Liver (tissue), 9 donors: ENCODE data around the gene PLEKHF1. TPM values are rescaled to one million over a fixed set of nuclear protein-coding genes. Genes with fewer than 3 reads are reported as not detected.

Source experiments
- DNase-seq: peaks from one replicate; pipeline ENCODE4 v3.0.0-alpha.2; 2017; ENCODE audit warnings: low spot score
- H3K27ac ChIP-seq, 2 donors: one replicate each; pipeline ENCODE4 v1.7.0; 2013; ENCODE audit warnings: inconsistent platforms in 2 of 2, low read length in 2 of 2, control low read depth in 1 of 2, low read depth in 1 of 2, mild to moderate bottlenecking in 1 of 2
- H3K27me3 ChIP-seq, 4 donors: one replicate each; pipeline versions ENCODE4 v1.6.1 to v1.7.0; 2013; ENCODE audit warnings: low read length in 3 of 4, inconsistent platforms in 1 of 4, mild to moderate bottlenecking in 1 of 4, moderate library complexity in 1 of 4; ENCODE audit not compliant: control insufficient read depth in 4 of 4, insufficient read depth in 4 of 4
- H3K36me3 ChIP-seq, 4 donors: one replicate each; pipeline versions ENCODE4 v1.6.1 to v1.7.0; 2013; ENCODE audit warnings: low read length in 3 of 4, mild to moderate bottlenecking in 3 of 4, low read depth in 1 of 4, moderate library complexity in 1 of 4; ENCODE audit not compliant: control insufficient read depth in 4 of 4, insufficient read depth in 3 of 4
- H3K4me1 ChIP-seq, 4 donors: one replicate each; pipeline versions ENCODE4 v1.6.1 to v1.7.0; 2013; ENCODE audit warnings: low read length in 3 of 4, mild to moderate bottlenecking in 3 of 4, moderate library complexity in 1 of 4; ENCODE audit not compliant: control insufficient read depth in 4 of 4, insufficient read depth in 4 of 4
- H3K4me3 ChIP-seq, 3 donors: one replicate each; pipeline versions ENCODE4 v1.6.1 to v1.7.0; 2013; ENCODE audit warnings: low read length in 3 of 3, control low read depth in 1 of 3, low read depth in 1 of 3, mild to moderate bottlenecking in 1 of 3
- H3K9ac ChIP-seq, 2 donors: one replicate each; pipeline ENCODE4 v1.7.0; 2013; ENCODE audit warnings: low read length in 2 of 2, mild to moderate bottlenecking in 2 of 2, moderate library complexity in 2 of 2, control low read depth in 1 of 2, low read depth in 1 of 2
- H3K9me3 ChIP-seq, 4 donors: one replicate each; pipeline versions ENCODE4 v1.6.1 to v1.7.0; 2013; ENCODE audit warnings: low read length in 3 of 4; ENCODE audit not compliant: control insufficient read depth in 4 of 4
- EGR1 ChIP-seq, 2 donors: IDR thresholded peaks; 2 replicates each; pipeline ENCODE4 v1.6.1; 2016 to 2018; ENCODE audit warnings: antibody characterized with exemption in 2 of 2, low read depth in 2 of 2
- FOXA1 ChIP-seq: IDR thresholded peaks from 2 replicates; pipeline ENCODE4 v1.6.1; 2016; ENCODE audit warnings: antibody characterized with exemption
- FOXA2 ChIP-seq: IDR thresholded peaks from 2 replicates; pipeline ENCODE4 v1.6.1; 2016; ENCODE audit warnings: antibody characterized with exemption
- GABPA ChIP-seq, 2 donors: IDR thresholded peaks in 1 of 2; conservative IDR thresholded peaks in 1 of 2; 2 replicates each; pipeline ENCODE4 v1.6.1; 2016; ENCODE audit warnings: antibody characterized with exemption in 2 of 2, mild to moderate bottlenecking in 1 of 2, moderate library complexity in 1 of 2
- HNF4A ChIP-seq, 2 donors: conservative IDR thresholded peaks; 2 replicates each; pipeline ENCODE4 v1.6.1; 2016; ENCODE audit warnings: antibody characterized with exemption in 2 of 2, mild to moderate bottlenecking in 2 of 2
- HNF4G ChIP-seq: IDR thresholded peaks from 2 replicates; pipeline ENCODE4 v1.6.1; 2016; ENCODE audit warnings: antibody characterized with exemption
- JUND ChIP-seq, 2 donors: IDR thresholded peaks; 2 replicates each; pipeline ENCODE4 v1.6.1; 2016; ENCODE audit warnings: antibody characterized with exemption in 2 of 2
- NR2F2 ChIP-seq: IDR thresholded peaks from 2 replicates; pipeline ENCODE4 v1.6.1; 2016; ENCODE audit warnings: antibody characterized with exemption
- RAD21 ChIP-seq, 2 donors: IDR thresholded peaks; 2 replicates each; pipeline ENCODE4 v1.6.1; 2016; ENCODE audit warnings: antibody characterized with exemption in 2 of 2, mild to moderate bottlenecking in 2 of 2
- RXRA ChIP-seq, 2 donors: IDR thresholded peaks; 2 replicates each; pipeline ENCODE4 v1.6.1; 2017 to 2018; ENCODE audit warnings: antibody characterized with exemption in 2 of 2, mild to moderate bottlenecking in 1 of 2
- SP1 ChIP-seq: IDR thresholded peaks from 2 replicates; pipeline ENCODE4 v1.6.1; 2018; ENCODE audit warnings: antibody characterized with exemption, mild to moderate bottlenecking
- YY1 ChIP-seq: IDR thresholded peaks from 2 replicates; pipeline ENCODE4 v1.6.1; 2016; ENCODE audit warnings: antibody characterized with exemption, mild to moderate bottlenecking
- WGBS: extraction: QIAGEN DNeasy Blood & Tissue Kit; methylation state at CpG from one replicate; pipeline ENCODE4 v1.1.7; 2013; 5-methylcytosine and 5-hydroxymethylcytosine counted together
- polyA plus RNA-seq, 2 donors: library from polyadenylated mRNA; stranded (reverse) in 1 of 2; unstranded in 1 of 2; fragments of 200-250 nt in 1 of 2; fragments of >200 nt in 1 of 2; fragmentation: Nextera tagmentation in 1 of 2; extraction: Ambion mirVana in 1 of 2; gene quantifications; one replicate each; pipeline versions ENCODE4 v1.2.1 to v1.2.3, GENCODE V29; 2013 to 2015
- total RNA-seq, 2 donors: library from RNA; depleted of rRNA; stranded (reverse); fragments of >200 nt; gene quantifications; one replicate each; pipeline ENCODE4 v1.2.3, GENCODE V29; 2014
- TF ChIP-seq, protein P1 (sequence below): IDR thresholded peaks from 2 replicates; pipeline ENCODE4 v1.6.1; 2016; ENCODE audit warnings: antibody characterized with exemption
- TF ChIP-seq, protein P2 (sequence below): IDR thresholded peaks from 2 replicates; pipeline ENCODE4 v1.6.1; 2016; ENCODE audit warnings: antibody characterized with exemption
- TF ChIP-seq, protein P3 (sequence below): fragments of 150-350 bp; IDR thresholded peaks from 2 replicates; pipeline ENCODE4 v1.5.1; 2017; ENCODE audit warnings: improper control_type of control experiment, low read depth, low read length; ENCODE audit not compliant: missing input control
- TF ChIP-seq, protein P4 (sequence below): IDR thresholded peaks from 2 replicates; pipeline ENCODE4 v1.6.1; 2016; ENCODE audit warnings: antibody characterized with exemption
- TF ChIP-seq, protein P5 (sequence below): IDR thresholded peaks from 2 replicates; pipeline ENCODE4 v1.6.1; 2016; ENCODE audit warnings: antibody characterized with exemption, mild to moderate bottlenecking
- donor health status: healthy.
- donor health status: healthy.
- donor health status: healthy.
- donor health status: healthy.
- donor health status: healthy.

Gene PLEKHF1
- total and polyA plus RNA-seq, 4 donors = 2.9 to 15.1 (median 8.9) TPM

DNA sequence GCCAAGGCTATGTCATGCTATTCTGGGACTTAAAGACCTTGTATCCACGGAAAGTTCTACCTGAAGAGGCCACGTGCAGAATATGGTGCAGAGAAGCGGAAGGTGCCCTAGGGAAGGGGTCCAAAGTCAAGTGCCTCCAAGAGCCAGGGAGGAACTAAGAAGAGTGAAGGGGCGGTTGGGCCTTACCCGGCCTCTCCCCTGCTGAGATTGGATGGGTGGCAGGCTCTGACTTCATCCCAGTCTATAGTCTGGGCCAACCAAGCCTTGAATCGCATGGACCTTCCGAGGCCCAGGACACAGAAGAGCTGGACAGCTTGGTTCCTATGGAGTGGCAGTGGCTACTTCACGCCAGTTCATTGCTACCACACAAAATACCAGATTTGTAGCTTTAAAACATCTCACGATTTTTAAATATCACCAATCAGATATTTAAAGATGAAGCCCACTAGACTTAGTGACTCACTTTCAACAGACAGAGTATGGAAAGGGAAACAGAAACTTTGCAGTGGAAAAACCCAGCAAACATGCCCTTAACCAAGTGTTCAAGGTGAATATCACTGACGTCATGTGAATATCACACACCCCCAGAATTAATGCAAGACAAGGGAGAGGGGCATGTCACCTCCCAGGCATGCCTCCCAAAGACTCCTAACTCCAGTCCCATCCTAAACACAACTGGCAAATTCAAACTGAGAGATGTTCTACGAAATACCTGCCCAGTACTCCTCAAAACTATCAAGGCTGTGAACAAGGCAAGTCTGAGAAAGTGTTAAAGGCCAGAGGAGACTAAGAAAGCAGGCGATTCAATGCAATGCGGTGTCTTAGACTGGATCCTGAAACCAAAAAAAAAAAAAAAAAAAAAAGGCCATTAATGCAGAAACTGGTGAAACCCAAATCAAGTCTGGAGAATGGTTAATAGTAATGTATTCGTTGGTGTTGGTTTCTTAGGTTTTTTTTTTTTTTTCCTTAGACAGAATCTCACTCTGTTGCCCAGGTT, 39.6 kb downstream of the PLEKHF1 start:
- peak overlapping the region; percentile 84 to 89 for H3K27ac ChIP-seq
- H3K4me3 ChIP-seq = no peak overlapping the region
- no peaks in the 10 kb centered on the region for H3K27me3 ChIP-seq
- WGBS = 82% methylated on average over 14 of the region's 14 CpGs
- TF ChIP-seq FOXA1 = no peak
- TF ChIP-seq RAD21 (IDR thresholded peaks at IDR 0.05) = no peak
- TF ChIP-seq NR2F2 = no peak
- TF ChIP-seq JUND (IDR thresholded peaks at IDR 0.05) = peak; percentile 26 to 68
- peak in 1 of 2 donors; percentile 6 for TF ChIP-seq HNF4A (conservative IDR thresholded peaks at IDR 0.05)
- peak; percentile 27 for TF ChIP-seq SP1
- no peak for TF ChIP-seq YY1
- no peak for TF ChIP-seq EGR1 (IDR thresholded peaks at IDR 0.05; ENCODE audit: low read depth in 2 of 2)
- TF ChIP-seq, protein P1, sequence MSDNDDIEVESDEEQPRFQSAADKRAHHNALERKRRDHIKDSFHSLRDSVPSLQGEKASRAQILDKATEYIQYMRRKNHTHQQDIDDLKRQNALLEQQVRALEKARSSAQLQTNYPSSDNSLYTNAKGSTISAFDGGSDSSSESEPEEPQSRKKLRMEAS = no peak
- no peak for TF ChIP-seq HNF4G
- no peak for TF ChIP-seq RXRA (IDR thresholded peaks at IDR 0.05)
- TF ChIP-seq, protein P2, sequence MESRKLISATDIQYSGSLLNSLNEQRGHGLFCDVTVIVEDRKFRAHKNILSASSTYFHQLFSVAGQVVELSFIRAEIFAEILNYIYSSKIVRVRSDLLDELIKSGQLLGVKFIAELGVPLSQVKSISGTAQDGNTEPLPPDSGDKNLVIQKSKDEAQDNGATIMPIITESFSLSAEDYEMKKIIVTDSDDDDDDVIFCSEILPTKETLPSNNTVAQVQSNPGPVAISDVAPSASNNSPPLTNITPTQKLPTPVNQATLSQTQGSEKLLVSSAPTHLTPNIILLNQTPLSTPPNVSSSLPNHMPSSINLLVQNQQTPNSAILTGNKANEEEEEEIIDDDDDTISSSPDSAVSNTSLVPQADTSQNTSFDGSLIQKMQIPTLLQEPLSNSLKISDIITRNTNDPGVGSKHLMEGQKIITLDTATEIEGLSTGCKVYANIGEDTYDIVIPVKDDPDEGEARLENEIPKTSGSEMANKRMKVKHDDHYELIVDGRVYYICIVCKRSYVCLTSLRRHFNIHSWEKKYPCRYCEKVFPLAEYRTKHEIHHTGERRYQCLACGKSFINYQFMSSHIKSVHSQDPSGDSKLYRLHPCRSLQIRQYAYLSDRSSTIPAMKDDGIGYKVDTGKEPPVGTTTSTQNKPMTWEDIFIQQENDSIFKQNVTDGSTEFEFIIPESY = no peak
- TF ChIP-seq, protein P3, sequence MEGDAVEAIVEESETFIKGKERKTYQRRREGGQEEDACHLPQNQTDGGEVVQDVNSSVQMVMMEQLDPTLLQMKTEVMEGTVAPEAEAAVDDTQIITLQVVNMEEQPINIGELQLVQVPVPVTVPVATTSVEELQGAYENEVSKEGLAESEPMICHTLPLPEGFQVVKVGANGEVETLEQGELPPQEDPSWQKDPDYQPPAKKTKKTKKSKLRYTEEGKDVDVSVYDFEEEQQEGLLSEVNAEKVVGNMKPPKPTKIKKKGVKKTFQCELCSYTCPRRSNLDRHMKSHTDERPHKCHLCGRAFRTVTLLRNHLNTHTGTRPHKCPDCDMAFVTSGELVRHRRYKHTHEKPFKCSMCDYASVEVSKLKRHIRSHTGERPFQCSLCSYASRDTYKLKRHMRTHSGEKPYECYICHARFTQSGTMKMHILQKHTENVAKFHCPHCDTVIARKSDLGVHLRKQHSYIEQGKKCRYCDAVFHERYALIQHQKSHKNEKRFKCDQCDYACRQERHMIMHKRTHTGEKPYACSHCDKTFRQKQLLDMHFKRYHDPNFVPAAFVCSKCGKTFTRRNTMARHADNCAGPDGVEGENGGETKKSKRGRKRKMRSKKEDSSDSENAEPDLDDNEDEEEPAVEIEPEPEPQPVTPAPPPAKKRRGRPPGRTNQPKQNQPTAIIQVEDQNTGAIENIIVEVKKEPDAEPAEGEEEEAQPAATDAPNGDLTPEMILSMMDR = no peak
- peaks cover 6 to 38% (median 22%) of the 10 kb centered on the region in 4 donors for H3K4me1 ChIP-seq
- DNase-seq = no peak
- peak overlapping the region in 1 of 2 donors; percentile 50 for H3K9ac ChIP-seq
- H3K9me3 ChIP-seq = no peaks in the 10 kb centered on the region
- peaks cover 3 to 23% (median 9%) of the 10 kb centered on the region in 4 donors for H3K36me3 ChIP-seq

DNA sequence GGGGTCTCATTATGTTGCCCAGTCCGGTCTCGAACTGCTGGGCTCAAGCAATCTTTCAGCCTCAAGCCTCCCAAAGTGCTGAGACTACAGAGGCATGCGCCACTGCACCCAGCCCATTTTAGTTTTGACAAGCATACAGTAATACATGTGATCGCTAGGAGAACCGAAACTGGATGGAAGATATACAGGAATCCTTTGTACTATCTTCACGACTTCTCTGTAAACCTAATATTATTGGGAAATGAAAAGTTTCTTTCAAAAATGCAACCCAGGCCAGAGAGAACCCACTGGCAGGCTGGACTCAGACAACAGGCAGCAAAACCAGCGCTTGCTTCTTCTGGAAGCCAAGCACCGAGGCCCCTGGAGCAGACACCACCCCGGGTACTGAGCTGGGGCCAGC, 40.4 kb downstream of the PLEKHF1 start:
- Histone ChIP-seq H3K9me3 (no peaks in the 10 kb centered on the region), H3K9ac (peak overlapping the region; percentile 37 to 58), H3K4me1 (peaks cover 15 to 47% (median 31%) of the 10 kb centered on the region in 4 donors), H3K27ac (peak overlapping the region; percentile 84 to 89), H3K4me3 (peak overlapping the region; percentile 59 to 84 (median 60)), H3K27me3 (no peaks in the 10 kb centered on the region), H3K36me3 (peaks cover 3 to 23% (median 9%) of the 10 kb centered on the region in 4 donors)
- WGBS = 54% methylated on average over 9 of the region's 9 CpGs
- no peak for DNase-seq
- TF ChIP-seq, protein P4, sequence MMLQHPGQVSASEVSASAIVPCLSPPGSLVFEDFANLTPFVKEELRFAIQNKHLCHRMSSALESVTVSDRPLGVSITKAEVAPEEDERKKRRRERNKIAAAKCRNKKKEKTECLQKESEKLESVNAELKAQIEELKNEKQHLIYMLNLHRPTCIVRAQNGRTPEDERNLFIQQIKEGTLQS = no peak
- TF ChIP-seq, protein P3 = no peak
- TF ChIP-seq FOXA2 = no peak
- TF ChIP-seq NR2F2 = no peak
- no peak for TF ChIP-seq RAD21 (IDR thresholded peaks at IDR 0.05)
- TF ChIP-seq SP1 = no peak
- no peak for TF ChIP-seq JUND (IDR thresholded peaks at IDR 0.05)
- TF ChIP-seq, protein P2 = no peak
- no peak for TF ChIP-seq FOXA1
- no peak for TF ChIP-seq EGR1 (IDR thresholded peaks at IDR 0.05; ENCODE audit: low read depth in 2 of 2)
- TF ChIP-seq RXRA (IDR thresholded peaks at IDR 0.05) = no peak
- TF ChIP-seq, protein P5, sequence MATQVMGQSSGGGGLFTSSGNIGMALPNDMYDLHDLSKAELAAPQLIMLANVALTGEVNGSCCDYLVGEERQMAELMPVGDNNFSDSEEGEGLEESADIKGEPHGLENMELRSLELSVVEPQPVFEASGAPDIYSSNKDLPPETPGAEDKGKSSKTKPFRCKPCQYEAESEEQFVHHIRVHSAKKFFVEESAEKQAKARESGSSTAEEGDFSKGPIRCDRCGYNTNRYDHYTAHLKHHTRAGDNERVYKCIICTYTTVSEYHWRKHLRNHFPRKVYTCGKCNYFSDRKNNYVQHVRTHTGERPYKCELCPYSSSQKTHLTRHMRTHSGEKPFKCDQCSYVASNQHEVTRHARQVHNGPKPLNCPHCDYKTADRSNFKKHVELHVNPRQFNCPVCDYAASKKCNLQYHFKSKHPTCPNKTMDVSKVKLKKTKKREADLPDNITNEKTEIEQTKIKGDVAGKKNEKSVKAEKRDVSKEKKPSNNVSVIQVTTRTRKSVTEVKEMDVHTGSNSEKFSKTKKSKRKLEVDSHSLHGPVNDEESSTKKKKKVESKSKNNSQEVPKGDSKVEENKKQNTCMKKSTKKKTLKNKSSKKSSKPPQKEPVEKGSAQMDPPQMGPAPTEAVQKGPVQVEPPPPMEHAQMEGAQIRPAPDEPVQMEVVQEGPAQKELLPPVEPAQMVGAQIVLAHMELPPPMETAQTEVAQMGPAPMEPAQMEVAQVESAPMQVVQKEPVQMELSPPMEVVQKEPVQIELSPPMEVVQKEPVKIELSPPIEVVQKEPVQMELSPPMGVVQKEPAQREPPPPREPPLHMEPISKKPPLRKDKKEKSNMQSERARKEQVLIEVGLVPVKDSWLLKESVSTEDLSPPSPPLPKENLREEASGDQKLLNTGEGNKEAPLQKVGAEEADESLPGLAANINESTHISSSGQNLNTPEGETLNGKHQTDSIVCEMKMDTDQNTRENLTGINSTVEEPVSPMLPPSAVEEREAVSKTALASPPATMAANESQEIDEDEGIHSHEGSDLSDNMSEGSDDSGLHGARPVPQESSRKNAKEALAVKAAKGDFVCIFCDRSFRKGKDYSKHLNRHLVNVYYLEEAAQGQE = no peak
- TF ChIP-seq YY1 = no peak
- TF ChIP-seq GABPA (IDR thresholded peaks at IDR 0.05 in 1 of 2, conservative IDR thresholded peaks at IDR 0.05 in 1 of 2) = no peak
